HCT116 (cell line): ENCODE measurements around the gene TFF2. TPM values are rescaled to one million over a fixed set of nuclear protein-coding genes. Genes with fewer than 3 reads are reported as not detected.

Experiments
- ATAC-seq: fragments of 200-7000 bp; cut with Tn5 transposase; 2 replicates; pipeline ENCODE4 v1.9.1; 2020; ENCODE audit warnings: mild to moderate bottlenecking, moderate library complexity
- BruUV-seq: library from RNA; stranded (reverse); fragments of 400-500 nt; replicated peaks from 2 replicates; lab custom pipeline; 2021; lab: Mats Ljungman, UMichigan
- CTCF ChIA-PET: fragments of 300-600 bp; sonication (Branson Sonifier 250); formaldehyde crosslinking; loops from one replicate; lab custom pipeline; 2021; ENCODE audit warnings: antibody characterized with exemption; lab: Charles Lee
- POLR2A ChIA-PET: fragments of 300-600, 350-600 bp; sonication (Branson Sonifier 250); formaldehyde crosslinking; loops from one replicate; lab custom pipeline; 2021; ENCODE audit warnings: antibody characterized with exemption; lab: Charles Lee
- RAD21 ChIA-PET, 2 experiments: fragments of 300-600 bp; sonication (Branson Sonifier 250); formaldehyde crosslinking; loops; one replicate each; lab custom pipeline; 2023; ENCODE audit warnings: low total read pairs in 2 of 2; ENCODE audit not compliant: uncharacterized antibody in 2 of 2, unreplicated experiment in 2 of 2, low non-redundant PET in 1 of 2; lab: Charles Lee
- DNase-seq: peaks from one replicate; pipeline ENCODE4 v3.0.0-alpha.2; 2010; ENCODE audit warnings: low read depth, low spot score
- H2AFZ ChIP-seq: fragments of 200-600 bp; shearing (Covaris generic), sonication (generic); 2 replicates; pipeline ENCODE4 v1.6.1; 2017; ENCODE audit warnings: low read depth, mixed run types, mixed read lengths, antibody characterized with exemption, low read length; ENCODE audit not compliant: poor library complexity, severe bottlenecking
- H3K27ac ChIP-seq: 2 replicates; pipeline ENCODE4 v1.5.1; 2012; ENCODE audit warnings: low read depth, low read length
- H3K27me3 ChIP-seq: fragments of 200-600 bp; sonication (generic); 2 replicates; pipeline ENCODE4 v1.6.1; 2016; ENCODE audit warnings: mixed run types, low read length, mixed read lengths; ENCODE audit not compliant: insufficient read depth
- H3K36me3 ChIP-seq, 2 experiments: fragments of 200-500 bp in 1 of 2; fragments of 200-600 bp in 1 of 2; sonication (Bioruptor generic) in 1 of 2; sonication (generic) in 1 of 2; 2 replicates each; pipeline versions ENCODE4 v1.5.1 to v1.6.1; 2014 to 2016; ENCODE audit warnings: low read length in 2 of 2, inconsistent platforms in 1 of 2, mixed read lengths in 1 of 2, mixed run types in 1 of 2; ENCODE audit not compliant: insufficient read depth in 2 of 2, control insufficient read depth in 1 of 2
- H3K4me1 ChIP-seq, 2 experiments: fragments of 200-600 bp in 1 of 2; sonication (generic) in 1 of 2; 2 replicates each; pipeline versions ENCODE4 v1.5.1 to v1.6.1; 2012 to 2017; ENCODE audit warnings: low read length in 2 of 2, inconsistent platforms in 1 of 2, mild to moderate bottlenecking in 1 of 2, mixed read lengths in 1 of 2, mixed run types in 1 of 2, moderate library complexity in 1 of 2; ENCODE audit not compliant: insufficient read depth in 2 of 2, control insufficient read depth in 1 of 2
- H3K4me2 ChIP-seq: fragments of 200-600 bp; sonication (generic); 2 replicates; pipeline ENCODE4 v1.6.1; 2017; ENCODE audit warnings: mixed run types, low read length, mixed read lengths
- H3K4me3 ChIP-seq, 2 experiments: fragments of 200-600 bp in 1 of 2; sonication (generic) in 1 of 2; replicated peaks in 1 of 2; 2 replicates each; pipeline ENCODE4 v1.5.1; 2011 to 2016; ENCODE audit warnings: low read length in 2 of 2, control low read depth in 1 of 2, low read depth in 1 of 2, mild to moderate bottlenecking in 1 of 2, mixed read lengths in 1 of 2, mixed run types in 1 of 2
- H3K79me2 ChIP-seq: fragments of 200-600 bp; sonication (generic); 2 replicates; pipeline ENCODE4 v1.6.1; 2017; ENCODE audit warnings: mild to moderate bottlenecking, mixed run types, low read length, moderate library complexity, mixed read lengths; ENCODE audit not compliant: insufficient read depth
- H3K9ac ChIP-seq: fragments of 200-600 bp; sonication (generic); 2 replicates; pipeline ENCODE4 v1.6.1; 2016; ENCODE audit warnings: low read length, mixed read lengths
- H3K9me2 ChIP-seq: fragments of 200-600 bp; sonication (generic), shearing (Covaris generic); 2 replicates; pipeline ENCODE4 v1.6.1; 2017; ENCODE audit warnings: mixed run types, mild to moderate bottlenecking, moderate library complexity; ENCODE audit not compliant: insufficient read depth
- H3K9me3 ChIP-seq, 2 experiments: fragments of 200-500 bp in 1 of 2; fragments of 200-600 bp in 1 of 2; sonication (Bioruptor generic) in 1 of 2; sonication (generic) in 1 of 2; 2 replicates each; pipeline ENCODE4 v1.6.1; 2014 to 2017; ENCODE audit warnings: low read length in 2 of 2, mixed read lengths in 2 of 2, inconsistent platforms in 1 of 2, low read depth in 1 of 2, mild to moderate bottlenecking in 1 of 2, mixed run types in 1 of 2, moderate library complexity in 1 of 2; ENCODE audit not compliant: control insufficient read depth in 1 of 2, insufficient read depth in 1 of 2
- H4K20me1 ChIP-seq: fragments of 200-600 bp; sonication (generic), shearing (Covaris generic); 2 replicates; pipeline ENCODE4 v1.6.1; 2017; ENCODE audit warnings: mixed run types, mild to moderate bottlenecking, moderate library complexity; ENCODE audit not compliant: insufficient read depth
- YY1 ChIP-seq: IDR thresholded peaks from 2 replicates; pipeline ENCODE4 v1.6.1; 2011; ENCODE audit warnings: low read length, low read depth, moderate library complexity, mild to moderate bottlenecking; ENCODE audit not compliant: insufficient replicate concordance; ENCODE audit errors: extremely low read depth
- ZFX ChIP-seq: fragments of 450-650 bp; IDR thresholded peaks from 2 replicates; pipeline ENCODE4 v1.6.1; 2017
- intact Hi-C: fragments of 100-400 bp; cut with micrococcal nuclease; formaldehyde crosslinking; loops from 2 replicates; pipeline ENCODE4 v1.10.0; 2022
- total RNA-seq: library from RNA; stranded (reverse); gene quantifications from one replicate; pipeline ENCODE4 v1.2.1, GENCODE V29; 2021; ENCODE audit not compliant: unreplicated experiment

The TFF2 gene
- total RNA-seq, 1 experiment from 2014 or later: not detected

- Histone ChIP-seq H3K9me2 (no peaks in the 10 kb centered on the region), H3K27me3 (0 out of 2 replicates have a peak, but pooled peaks cover 3% of the 10 kb centered on the region), H3K79me2 (no peaks in the 10 kb centered on the region), H2AFZ (no peak overlapping the region), H3K9me3 (no peaks in the 10 kb centered on the region), H3K4me2 (no peak overlapping the region), H3K9ac (no peak overlapping the region), H3K4me1 (no peaks in the 10 kb centered on the region), H3K4me3 (no peak overlapping the region), H3K36me3 (no peaks in the 10 kb centered on the region), H4K20me1 (no peaks in the 10 kb centered on the region), H3K27ac (no peak overlapping the region)
- ChIA-PET CTCF (no interaction called here), RAD21 (no interaction called here), POLR2A (no interaction called here)
- intact Hi-C loops: no loop called here
- TF ChIP-seq ZFX: no peak
- BruUV-seq: no TSS peak
- ATAC-seq: no peak
- DNase-seq: no peak
Measured at GRCh38 chr21:42375966-42376337, 25.2 kb upstream of the TFF2 start.

GRCh38 chr21:42375506-42375905 lies 24.7 kb upstream of the TFF2 start:
- intact Hi-C loops: no loop called here
- Histone ChIP-seq H3K4me3 (no peak overlapping the region), H3K36me3 (no peaks in the 10 kb centered on the region), H3K79me2 (no peaks in the 10 kb centered on the region), H3K27ac (no peak overlapping the region), H3K9me3 (no peaks in the 10 kb centered on the region), H3K9me2 (no peaks in the 10 kb centered on the region), H3K4me2 (no peak overlapping the region), H3K4me1 (no peaks in the 10 kb centered on the region), H4K20me1 (no peaks in the 10 kb centered on the region), H3K27me3 (0 out of 2 replicates have a peak, but pooled peaks cover 3% of the 10 kb centered on the region), H3K9ac (no peak overlapping the region), H2AFZ (no peak overlapping the region)
- no TSS peak for BruUV-seq
- DNase-seq (no peak), ATAC-seq (no peak)
- no peak for TF ChIP-seq YY1
- CTCF ChIA-PET: interaction anchor here (1.8 kb wide), 1 partner anchor 14 kb away, joined by 5 read pairs; no protein-coding TSS in a partner anchor
- POLR2A ChIA-PET: no interaction called here
- RAD21 ChIA-PET: no interaction called here
